Epithelial cell of prostate (primary cell): ENCODE measurements around the gene UBIAD1.
"Not testable (repeated sequence)": the region's sequence is repeated elsewhere in the genome, so short reads cannot be mapped to it uniquely, and the experiment has no call there.

Experiments
- DNase-seq: peaks from one replicate; pipeline ENCODE4 v3.0.0-alpha.2; 2011; ENCODE audit warnings: low read depth, low spot score
- H3K27ac ChIP-seq: fragments of 450-650 bp; 2 replicates; pipeline ENCODE4 v1.5.1; 2017; ENCODE audit warnings: mild to moderate bottlenecking

Gene UBIAD1, protein sequence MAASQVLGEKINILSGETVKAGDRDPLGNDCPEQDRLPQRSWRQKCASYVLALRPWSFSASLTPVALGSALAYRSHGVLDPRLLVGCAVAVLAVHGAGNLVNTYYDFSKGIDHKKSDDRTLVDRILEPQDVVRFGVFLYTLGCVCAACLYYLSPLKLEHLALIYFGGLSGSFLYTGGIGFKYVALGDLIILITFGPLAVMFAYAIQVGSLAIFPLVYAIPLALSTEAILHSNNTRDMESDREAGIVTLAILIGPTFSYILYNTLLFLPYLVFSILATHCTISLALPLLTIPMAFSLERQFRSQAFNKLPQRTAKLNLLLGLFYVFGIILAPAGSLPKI

DNA sequence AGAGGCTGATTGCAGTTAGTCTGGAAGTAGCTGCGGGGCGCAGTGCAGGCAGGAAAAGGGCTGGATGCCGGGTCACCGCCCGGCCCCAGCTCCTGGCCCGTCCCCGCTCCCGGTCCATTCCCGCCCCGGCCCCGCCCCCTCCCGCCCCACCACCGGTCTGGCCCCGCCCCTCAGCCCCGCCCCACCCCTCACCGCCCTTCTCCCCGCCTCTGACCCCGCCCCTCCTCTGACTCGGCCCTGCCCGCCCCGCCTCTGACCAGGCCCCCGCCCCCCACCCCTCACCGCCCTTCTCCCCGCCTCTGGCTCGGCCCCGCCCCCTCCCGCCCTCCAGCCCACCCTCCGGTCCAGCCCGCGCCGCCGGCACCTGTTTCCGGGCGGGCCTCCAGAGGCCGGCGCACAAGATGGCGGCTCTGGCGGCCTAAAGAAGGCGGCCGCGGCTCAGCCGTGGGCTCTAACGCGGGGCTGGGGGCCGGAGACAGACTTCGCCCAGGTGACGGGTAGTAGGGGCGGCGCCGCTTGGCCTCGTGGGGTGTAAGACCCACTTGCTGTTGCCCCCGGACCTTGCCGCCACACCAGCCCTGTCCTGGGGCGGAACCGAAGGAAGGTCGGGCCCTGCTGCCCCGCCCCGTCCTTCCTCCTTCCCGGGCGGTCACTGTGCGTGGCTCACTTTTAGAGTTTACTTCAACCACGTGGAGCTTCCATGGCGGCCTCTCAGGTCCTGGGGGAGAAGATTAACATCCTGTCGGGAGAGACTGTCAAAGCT lies at the start of gene UBIAD1:
Gene UBIAD1, plus strand, starts transcription at position 367 of the 763 bp plus-strand sequence. Its CDS starts 334 bp downstream, at position 701.
- no peak for DNase-seq
- peak within 1 kb of the TSS; percentile 76 for H3K27ac ChIP-seq

DNA sequence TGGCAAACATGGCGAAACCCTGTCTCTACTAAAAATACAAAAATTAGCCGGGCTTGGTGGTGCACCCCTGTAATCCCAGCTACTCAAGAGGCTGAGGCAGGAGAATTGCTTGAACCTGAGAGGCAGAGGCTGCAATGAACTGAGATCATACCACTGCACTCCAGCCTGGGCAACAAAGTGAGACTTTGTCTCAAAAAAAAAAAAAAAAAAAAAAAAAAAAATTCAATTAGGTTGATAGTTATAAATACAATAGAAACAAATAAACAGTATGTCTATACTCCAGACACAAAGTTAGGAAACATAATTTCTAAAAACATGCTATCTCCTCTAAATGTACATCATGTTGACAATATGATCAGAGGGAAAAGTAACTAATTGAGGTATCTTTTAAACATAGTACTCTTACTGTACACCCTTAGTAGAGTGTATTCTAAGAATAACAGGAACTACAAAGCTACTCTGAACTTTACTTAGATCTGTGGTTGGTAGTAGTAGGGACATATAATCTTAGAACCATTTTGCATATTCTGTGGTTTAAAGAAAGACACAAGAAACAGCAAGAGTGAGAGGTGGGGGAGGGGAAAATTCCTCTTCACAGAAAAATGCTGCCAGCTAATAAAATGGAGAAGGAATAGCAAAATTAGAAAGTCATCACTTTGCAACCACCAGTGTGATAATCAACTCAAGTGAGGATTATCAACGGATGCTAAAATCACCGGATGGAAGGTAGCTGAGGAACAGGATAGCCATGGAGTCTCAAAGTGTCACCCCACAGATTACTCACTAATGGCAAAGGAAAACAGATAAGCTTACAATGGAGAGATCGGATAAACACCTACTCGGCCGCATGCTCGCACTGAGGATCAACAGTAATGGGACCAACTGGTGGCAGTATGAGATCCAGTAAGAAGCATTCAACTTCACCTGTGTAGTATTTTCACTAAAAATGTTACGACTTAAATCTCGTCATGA lies 45.6 kb upstream of the UBIAD1 start:
- DNase-seq: no peak
- no peak overlapping the region for H3K27ac ChIP-seq

DNA sequence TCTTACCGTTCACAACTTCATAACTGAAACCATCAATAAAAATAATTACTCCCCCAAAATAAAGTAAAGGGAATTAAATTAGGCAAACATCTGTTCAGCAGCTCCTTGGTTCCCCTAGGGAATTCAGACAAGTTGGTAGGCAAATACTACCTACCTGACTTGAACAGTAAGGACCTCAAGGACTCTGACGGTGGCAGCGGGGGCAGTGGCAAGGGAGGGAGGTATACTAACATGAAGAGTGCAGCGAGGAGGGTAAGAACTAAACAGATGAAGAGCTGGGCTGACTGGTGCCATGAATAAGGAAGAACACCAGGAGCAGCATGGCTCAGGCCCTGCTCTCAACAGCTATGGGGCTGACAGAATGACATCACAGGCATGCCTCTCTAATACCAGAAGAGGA lies 43.8 kb upstream of the UBIAD1 start:
- no peak for DNase-seq
- no peak overlapping the region for H3K27ac ChIP-seq

- no peak overlapping the region for H3K27ac ChIP-seq
- no peak for DNase-seq
These were observed 39.8 kb upstream of the UBIAD1 start for GRCh38 chr1:11233208-11233607.

- no peak for DNase-seq
- H3K27ac ChIP-seq: peak overlapping the region; percentile 36
These were observed 35.6 kb upstream of the UBIAD1 start for GRCh38 chr1:11237356-11237755.

GRCh38 chr1:11238311-11238710 lies 34.7 kb upstream of the UBIAD1 start:
- DNase-seq: no peak
- H3K27ac ChIP-seq: no peak overlapping the region

- no peak overlapping the region for H3K27ac ChIP-seq
These were observed 27.8 kb upstream of the UBIAD1 start for GRCh38 chr1:11245248-11245647.

DNA sequence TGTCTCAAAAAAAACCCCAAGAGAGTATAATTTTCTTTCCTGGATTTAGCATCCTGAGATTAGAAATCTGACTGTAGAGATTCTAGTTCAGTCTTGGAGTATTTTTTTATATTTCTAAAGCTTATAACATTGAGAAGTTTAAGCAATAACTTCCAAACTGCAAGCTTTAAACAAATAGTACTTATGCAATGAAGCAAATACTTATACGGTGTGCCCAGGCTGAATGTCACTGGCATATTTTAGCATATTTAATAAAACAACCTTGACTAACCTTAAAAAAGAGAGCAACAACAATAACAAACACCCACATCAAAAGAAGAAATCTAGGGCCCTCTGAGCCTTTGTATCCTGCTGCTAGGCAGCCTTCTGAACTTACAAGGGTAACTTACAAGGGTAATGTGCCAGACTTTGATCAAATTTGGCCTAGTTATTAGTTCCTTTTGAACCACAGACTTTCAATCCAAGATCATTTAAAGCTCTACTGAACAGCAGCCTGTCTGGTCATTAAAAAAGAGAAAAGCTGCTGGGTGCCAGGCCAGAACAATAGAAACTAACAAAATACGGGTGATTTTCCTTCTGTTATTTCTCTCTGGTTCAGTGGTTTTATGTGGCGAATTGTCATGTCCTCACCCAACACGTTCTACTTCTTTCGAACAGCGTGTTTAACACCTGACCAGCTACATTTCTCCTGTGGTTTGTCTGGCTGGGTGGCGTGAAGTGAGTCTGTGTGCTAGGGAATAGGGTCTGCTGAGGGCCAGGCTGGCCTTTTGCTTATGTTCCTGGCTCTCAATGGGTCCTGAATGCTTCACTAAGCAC lies 26.9 kb upstream of the UBIAD1 start:
- no peak for DNase-seq
- no peak overlapping the region for H3K27ac ChIP-seq

More at GRCh38 chr1:11245248-11245647, 27.8 kb upstream of the UBIAD1 start:
- DNase-seq: no peak

DNA sequence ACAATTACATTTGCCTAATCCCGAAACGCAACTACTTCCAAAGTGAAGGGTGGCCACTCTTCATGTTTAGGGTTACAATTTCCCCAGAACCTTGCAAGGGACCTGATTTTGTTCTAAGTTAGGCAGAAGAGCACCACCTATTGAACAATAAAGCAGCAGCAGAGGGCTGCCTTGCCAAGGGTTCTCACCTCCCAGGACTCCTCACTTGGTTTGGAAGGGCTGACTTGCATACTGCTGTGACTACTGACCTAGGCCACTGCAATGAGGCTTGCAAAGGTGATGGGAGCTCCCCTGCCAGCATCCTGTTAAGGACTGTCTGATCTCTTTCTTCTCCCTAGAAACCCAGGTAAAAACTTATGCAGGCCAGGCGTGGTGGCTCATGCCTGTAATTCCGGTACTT lies 24.8 kb upstream of the UBIAD1 start:
- H3K27ac ChIP-seq: no peak overlapping the region
- DNase-seq: no peak

DNA sequence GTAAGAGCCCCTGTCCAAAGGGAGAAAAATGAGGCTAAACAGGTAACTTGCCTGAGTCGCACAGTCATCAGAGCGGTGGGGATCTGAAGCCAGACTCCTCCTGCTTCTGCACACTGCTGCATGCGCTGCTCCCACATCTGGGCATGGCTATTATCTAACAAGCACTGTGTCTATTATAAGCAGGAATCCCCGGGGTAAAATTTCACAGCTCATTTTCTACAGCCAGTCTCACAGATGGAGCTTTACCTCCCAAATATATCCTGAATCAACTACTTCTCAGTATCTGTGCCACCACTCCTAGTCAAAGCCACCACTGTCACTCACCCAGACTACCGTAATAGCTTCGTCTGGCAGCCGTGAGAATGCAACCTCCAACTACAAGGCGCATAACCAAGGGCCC lies 20.5 kb upstream of the UBIAD1 start:
- DNase-seq: no peak

GRCh38 chr1:11253226-11253625 lies 19.8 kb upstream of the UBIAD1 start:
- no peak for DNase-seq
- no peak overlapping the region for H3K27ac ChIP-seq

More for the DNA sequence above, 20.5 kb upstream of the UBIAD1 start:
- H3K27ac ChIP-seq: no peak overlapping the region

- DNase-seq: no peak
- no peak overlapping the region for H3K27ac ChIP-seq
These were observed 16.7 kb upstream of the UBIAD1 start for GRCh38 chr1:11256299-11256698.

GRCh38 chr1:11262171-11263049 lies 10.6 kb upstream of the UBIAD1 start, which contains the start of gene MTOR:
TSS of gene MTOR (minus strand) at chr1:11262551. CDS start at chr1:11259409, 3,142 bp downstream.
- DNase-seq: peak; percentile 99

DNA sequence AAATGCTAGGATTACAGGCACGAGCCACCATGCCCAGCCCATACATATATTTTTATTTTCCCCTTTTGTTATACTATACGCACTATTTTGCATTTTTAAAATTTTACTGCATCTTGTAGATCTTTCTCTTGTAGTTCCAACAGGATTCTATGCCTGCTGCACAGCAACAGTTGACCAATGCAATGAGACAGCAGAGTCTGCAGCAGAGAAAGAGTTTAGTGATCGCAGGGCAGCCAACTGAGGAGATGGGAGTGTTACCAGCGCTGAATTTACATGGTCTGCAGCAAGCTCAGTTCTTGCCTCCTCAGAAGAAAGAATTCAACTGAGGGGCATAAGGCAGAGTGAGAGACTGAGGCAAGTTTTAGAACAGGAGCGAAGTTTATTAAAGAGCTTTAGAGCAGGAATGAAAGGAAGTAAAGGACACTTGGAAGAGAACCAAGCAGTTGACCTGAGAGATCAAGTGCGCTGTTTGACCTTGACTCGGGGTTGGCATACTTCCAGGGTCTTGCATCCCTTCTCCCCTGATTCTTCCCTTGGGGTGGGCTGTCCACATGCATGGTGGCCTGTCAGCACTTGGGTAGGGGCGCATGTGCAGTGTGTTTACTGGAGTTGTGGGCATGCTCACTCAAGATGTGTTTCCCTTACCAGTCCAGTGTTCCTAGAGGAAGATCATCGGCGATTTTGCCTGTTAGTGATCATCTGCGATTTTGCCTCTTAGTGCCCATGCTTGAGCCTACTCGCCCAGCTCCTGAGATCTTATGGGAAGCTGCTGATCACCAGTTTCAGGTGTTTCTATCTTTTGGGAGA lies 6.5 kb upstream of the UBIAD1 start:
- no peak overlapping the region for H3K27ac ChIP-seq
- DNase-seq: no peak

More at GRCh38 chr1:11262171-11263049, 10.6 kb upstream of the UBIAD1 start, which contains the start of gene MTOR:
- H3K27ac ChIP-seq: peak within 1 kb of the TSS; percentile 41

DNA sequence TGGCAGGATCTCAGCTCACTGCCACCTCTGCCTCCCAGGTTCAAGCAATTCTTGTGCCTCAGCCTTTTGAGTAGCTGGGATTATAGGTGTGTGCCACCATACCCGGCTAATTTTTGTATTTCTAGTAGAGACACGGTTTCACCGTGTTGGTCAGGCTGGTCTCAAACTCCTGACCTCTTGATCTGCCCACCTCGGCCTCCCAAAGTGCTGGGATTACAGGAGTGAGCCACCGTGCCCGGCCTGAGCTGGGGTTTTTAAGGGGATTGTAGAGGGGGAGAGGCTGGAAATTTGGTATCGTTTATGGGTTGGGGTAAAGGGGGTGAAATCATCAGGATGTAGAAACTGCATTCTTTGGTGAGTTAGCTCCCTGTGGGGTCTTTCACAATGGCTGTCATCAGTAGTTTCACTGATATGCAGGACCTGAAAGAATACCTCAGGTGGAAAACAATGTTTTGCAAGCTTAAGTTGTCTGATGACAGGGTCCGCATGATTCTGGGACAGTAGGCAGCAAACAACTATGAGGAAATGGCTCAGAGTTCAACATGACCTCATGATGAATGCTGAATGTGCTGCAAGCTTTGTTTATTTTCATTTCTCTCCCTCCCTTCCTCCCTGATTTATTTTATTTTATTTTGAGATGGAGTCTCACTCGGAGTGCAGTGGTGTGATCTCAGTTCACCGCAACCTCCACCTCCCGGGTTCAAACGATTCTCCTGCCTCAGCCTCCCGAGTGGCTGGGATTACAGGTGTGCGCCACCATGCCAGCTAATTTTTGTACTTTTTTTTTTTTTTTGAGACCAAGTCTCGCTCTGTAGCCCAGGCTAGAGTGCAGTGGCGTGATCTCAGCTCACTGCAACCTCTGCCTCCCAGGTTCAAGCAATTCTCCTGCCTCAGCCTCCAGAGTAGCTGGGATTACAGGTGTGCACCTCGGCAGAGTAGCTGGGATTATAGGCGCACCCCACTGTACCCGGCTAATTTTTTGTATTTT lies 5.4 kb upstream of the UBIAD1 start:
- DNase-seq: not testable (repeated sequence)
- H3K27ac ChIP-seq: peak overlapping the region; percentile 24

GRCh38 chr1:11272544-11272831 lies 510 bp upstream of the UBIAD1 start:
- no peak for DNase-seq
- no peak overlapping the region for H3K27ac ChIP-seq
